Psoas muscle (tissue), 8 donors: ENCODE data around the gene FSTL5. TPM values are rescaled to one million over a fixed set of nuclear protein-coding genes. Genes with fewer than 3 reads are reported as not detected.

Source experiments
- ATAC-seq, 4 donors: fragments of 200-7000 bp; cut with Tn5 transposase; one replicate each; pipeline ENCODE4 v1.9.1; 2020; ENCODE audit warnings: moderate library complexity in 3 of 4, mild to moderate bottlenecking in 2 of 4
- DNase-seq, 2 donors: peaks; one replicate each; pipeline ENCODE4 v3.0.0-alpha.2; 2020
- H3K27ac ChIP-seq: fragments of 200-600 bp; one replicate; pipeline ENCODE4 v1.8.0; 2022
- H3K27me3 ChIP-seq, 3 donors: fragments of 200-600 bp in 1 of 3; one replicate each; pipeline versions ENCODE4 v1.6.1 to v1.8.0; 2013 to 2022; ENCODE audit warnings: low read length in 2 of 3, mild to moderate bottlenecking in 2 of 3, moderate library complexity in 1 of 3; ENCODE audit not compliant: insufficient read depth in 3 of 3
- H3K36me3 ChIP-seq, 2 donors: fragments of 200-600 bp in 1 of 2; one replicate each; pipeline versions ENCODE4 v1.6.1 to v1.8.0; 2013 to 2022; ENCODE audit warnings: low read depth in 1 of 2, mild to moderate bottlenecking in 1 of 2, moderate library complexity in 1 of 2; ENCODE audit not compliant: insufficient read depth in 1 of 2
- H3K4me1 ChIP-seq: fragments of 200-600 bp; one replicate; pipeline ENCODE4 v1.8.0; 2022
- H3K4me3 ChIP-seq: fragments of 200-600 bp; one replicate; pipeline ENCODE4 v1.8.0; 2022; ENCODE audit warnings: mild to moderate bottlenecking
- H3K9me3 ChIP-seq: fragments of 200-600 bp; one replicate; pipeline ENCODE4 v1.8.0; 2022
- WGBS, 3 donors: extraction: QIAGEN DNeasy Blood & Tissue Kit; methylation state at CpG; one replicate each; pipeline versions ENCODE4 v1.1.6 to v1.1.7; 2013; 5-methylcytosine and 5-hydroxymethylcytosine counted together
- intact Hi-C, 2 donors: fragments of 100-400 bp; cut with DNase I; formaldehyde crosslinking; loops; one replicate each; pipeline versions ENCODE4 v1.11.0 to v1.14.2; 2022
- polyA plus RNA-seq, 3 donors: library from polyadenylated mRNA; stranded (reverse); fragments of 200-250 nt; gene quantifications; one replicate each; pipeline ENCODE4 v1.2.3, GENCODE V29; 2013
- total RNA-seq, 4 donors: library from RNA; stranded (reverse); fragmentation: NEBNext Ultra II Directional in 2 of 4; extraction: Animal tissue kit (Norgen Biotek cat#: 25700) in 2 of 4; gene quantifications; one replicate each; pipeline versions ENCODE4 v1.2.1 to v1.2.4, GENCODE V29; 2021 to 2023
- TF ChIP-seq, protein P1 (sequence below): fragments of 200-600 bp; IDR thresholded peaks from one replicate; pipeline ENCODE4 v1.8.0; 2022; ENCODE audit warnings: antibody characterized with exemption
- donor health status: healthy with polysubstance abuse.
- donor health status: DM: no; HTN: no; CAD: no; lungs with moderate emphysema.
- donor health status: Bipolar disorder and iron deficiency.
- donor health status: healthy.
- donor health status: DM: yes; HTN: yes; CAD: no.
- donor health status: DM: no; HTN: no; CAD: no.
- donor health status: DM: no; HTN: no; CAD: no.
- donor health status: DM: yes; HTN: yes; CAD: no.

Gene FSTL5
- total and polyA plus RNA-seq, 7 donors = 0.01 TPM; not detected in 4

DNA sequence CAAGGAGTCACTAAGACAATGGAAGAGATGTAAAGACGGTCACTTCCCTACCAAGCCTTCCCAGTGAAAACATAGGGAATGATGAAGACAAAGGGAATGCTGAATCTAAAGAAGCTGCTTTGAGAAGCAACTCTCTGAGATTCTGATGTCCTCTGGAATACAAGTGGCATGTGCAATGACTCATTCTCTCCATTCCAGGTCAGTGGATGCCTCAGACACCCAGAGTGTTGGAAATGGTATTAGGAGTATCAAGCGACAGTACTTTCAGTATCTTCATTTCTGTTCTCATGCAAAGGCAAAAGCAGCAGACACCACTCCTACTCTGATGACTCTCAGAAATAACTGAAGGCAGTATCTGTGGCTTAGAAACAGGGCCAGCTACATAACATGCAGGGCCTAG is 102.6 kb downstream of the FSTL5 start:
- Histone ChIP-seq H3K4me1 (no peaks in the 10 kb centered on the region), H3K4me3 (no peak overlapping the region), H3K9me3 (no peaks in the 10 kb centered on the region), H3K27me3 (no peaks in the 10 kb centered on the region), H3K36me3 (no peaks in the 10 kb centered on the region), H3K27ac (no peak overlapping the region)
- no peak for DNase-seq
- TF ChIP-seq, protein P1, sequence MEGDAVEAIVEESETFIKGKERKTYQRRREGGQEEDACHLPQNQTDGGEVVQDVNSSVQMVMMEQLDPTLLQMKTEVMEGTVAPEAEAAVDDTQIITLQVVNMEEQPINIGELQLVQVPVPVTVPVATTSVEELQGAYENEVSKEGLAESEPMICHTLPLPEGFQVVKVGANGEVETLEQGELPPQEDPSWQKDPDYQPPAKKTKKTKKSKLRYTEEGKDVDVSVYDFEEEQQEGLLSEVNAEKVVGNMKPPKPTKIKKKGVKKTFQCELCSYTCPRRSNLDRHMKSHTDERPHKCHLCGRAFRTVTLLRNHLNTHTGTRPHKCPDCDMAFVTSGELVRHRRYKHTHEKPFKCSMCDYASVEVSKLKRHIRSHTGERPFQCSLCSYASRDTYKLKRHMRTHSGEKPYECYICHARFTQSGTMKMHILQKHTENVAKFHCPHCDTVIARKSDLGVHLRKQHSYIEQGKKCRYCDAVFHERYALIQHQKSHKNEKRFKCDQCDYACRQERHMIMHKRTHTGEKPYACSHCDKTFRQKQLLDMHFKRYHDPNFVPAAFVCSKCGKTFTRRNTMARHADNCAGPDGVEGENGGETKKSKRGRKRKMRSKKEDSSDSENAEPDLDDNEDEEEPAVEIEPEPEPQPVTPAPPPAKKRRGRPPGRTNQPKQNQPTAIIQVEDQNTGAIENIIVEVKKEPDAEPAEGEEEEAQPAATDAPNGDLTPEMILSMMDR = no peak
- WGBS, 3 donors = 73 to 77% (median 75%) methylated on average over 2 of the region's 2 CpGs
- ATAC-seq = no peak
- intact Hi-C loops = no loop called here

- no peak for DNase-seq
- H3K27ac ChIP-seq = no peak overlapping the region
- no peaks in the 10 kb centered on the region for H3K27me3 ChIP-seq
- H3K4me3 ChIP-seq = no peak overlapping the region
- WGBS, 3 donors = 47 to 64% (median 52%) methylated on average over 1 of the region's 1 CpG
- no peaks in the 10 kb centered on the region for H3K9me3 ChIP-seq
- TF ChIP-seq, protein P1 = no peak
- H3K4me1 ChIP-seq = no peaks in the 10 kb centered on the region
- no peak for ATAC-seq
- no peaks in the 10 kb centered on the region for H3K36me3 ChIP-seq
- intact Hi-C loops = no loop called here
Observed at GRCh38 chr4:162059656-162060055, 104.1 kb downstream of the FSTL5 start.

DNA sequence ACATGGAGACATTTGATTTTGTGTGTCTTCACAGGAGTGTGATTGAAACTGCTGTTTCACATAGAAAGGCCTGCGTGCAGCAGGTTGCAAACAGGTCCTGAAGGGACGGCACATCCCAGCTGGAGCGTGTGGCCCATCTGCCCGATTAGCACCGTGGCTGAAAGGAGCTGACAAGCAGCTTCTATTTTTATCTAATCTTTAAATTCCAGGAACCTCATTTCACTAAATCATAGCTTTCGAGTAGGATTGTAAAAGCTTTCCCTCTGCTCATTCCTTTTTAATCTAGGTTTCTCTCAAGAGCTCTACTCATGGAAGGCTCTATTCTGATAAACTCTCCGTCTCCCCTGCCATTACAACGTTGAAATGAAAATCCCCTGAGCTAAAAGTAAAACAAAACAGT is 106.8 kb downstream of the FSTL5 start:
- no peak for ATAC-seq
- TF ChIP-seq, protein P1 = no peak
- intact Hi-C loops = no loop called here
- H3K4me3 ChIP-seq = no peak overlapping the region
- H3K27ac ChIP-seq = no peak overlapping the region
- no peaks in the 10 kb centered on the region for H3K36me3 ChIP-seq
- H3K27me3 ChIP-seq = no peaks in the 10 kb centered on the region
- no peak for DNase-seq
- H3K9me3 ChIP-seq = no peaks in the 10 kb centered on the region
- no peaks in the 10 kb centered on the region for H3K4me1 ChIP-seq
- WGBS, 3 donors = 23 to 34% (median 25%) methylated on average over 8 of the region's 8 CpGs

GRCh38 chr4:162046135-162046534 is 117.7 kb downstream of the FSTL5 start:
- no peaks in the 10 kb centered on the region for H3K27me3 ChIP-seq
- TF ChIP-seq, protein P1 = no peak
- no peaks in the 10 kb centered on the region for H3K36me3 ChIP-seq
- no peak overlapping the region for H3K27ac ChIP-seq
- DNase-seq (no peak), ATAC-seq (no peak)
- no peaks in the 10 kb centered on the region for H3K4me1 ChIP-seq
- WGBS, 3 donors = 29 to 37% (median 30%) methylated on average over 4 of the region's 4 CpGs
- no peaks in the 10 kb centered on the region for H3K9me3 ChIP-seq
- H3K4me3 ChIP-seq = no peak overlapping the region
- intact Hi-C loops = no loop called here

DNA sequence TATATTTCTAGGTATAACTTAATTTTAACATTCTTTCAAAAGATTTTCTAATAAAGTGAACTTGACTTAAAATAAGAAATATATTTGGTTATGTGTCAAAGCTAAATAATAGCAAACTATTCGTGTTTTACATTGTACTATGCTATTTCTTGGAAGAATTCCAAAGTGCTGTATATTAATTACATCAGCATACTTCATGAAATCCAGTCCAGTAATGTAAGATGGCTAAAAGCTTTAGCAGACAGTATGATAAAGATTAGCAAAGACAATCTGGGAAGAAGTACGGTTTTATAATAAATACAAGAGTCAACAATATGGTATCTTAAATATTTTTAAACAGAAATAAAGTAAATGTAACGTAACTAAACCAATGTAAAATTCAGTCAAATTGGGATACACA is 125.7 kb downstream of the FSTL5 start:
- Histone ChIP-seq H3K27me3 (no peaks in the 10 kb centered on the region), H3K4me1 (no peaks in the 10 kb centered on the region), H3K9me3 (no peaks in the 10 kb centered on the region), H3K36me3 (no peaks in the 10 kb centered on the region), H3K4me3 (no peak overlapping the region), H3K27ac (no peak overlapping the region)
- TF ChIP-seq, protein P1 = no peak
- DNase-seq (no peak), ATAC-seq (no peak)
- intact Hi-C loops = no loop called here
- WGBS, 3 donors = 55 to 61% (median 59%) methylated on average over 3 of the region's 3 CpGs
